A673 (cell line): ENCODE results near the gene CPLX1. TPM values are rescaled to one million over a fixed set of nuclear protein-coding genes. Genes with fewer than 3 reads are reported as not detected.

Source experiments
- BruUV-seq: library from RNA; stranded (reverse); fragments of 400-500 nt; replicated peaks from 2 replicates; lab custom pipeline; 2021; lab: Mats Ljungman, UMichigan
- CTCF ChIA-PET: fragments of 300-600 bp; sonication (Branson Sonifier 250); formaldehyde crosslinking; loops from one replicate; lab custom pipeline; 2022; ENCODE audit warnings: antibody characterized with exemption; lab: Charles Lee
- POLR2A ChIA-PET: fragments of 300-600 bp; sonication (Branson Sonifier 250); formaldehyde crosslinking; loops from one replicate; lab custom pipeline; 2022; ENCODE audit warnings: antibody characterized with exemption; ENCODE audit not compliant: low non-redundant PET; lab: Charles Lee
- DNase-seq: peaks from one replicate; pipeline ENCODE4 v3.0.0-alpha.2; 2015; ENCODE audit warnings: low spot score
- H3K27ac ChIP-seq: fragments of 200-600 bp; sonication (generic); 2 replicates; pipeline ENCODE4 v1.5.1; 2016; ENCODE audit warnings: mixed run types, low read depth, mild to moderate bottlenecking, mixed read lengths, antibody characterized with exemption, low read length; ENCODE audit not compliant: poor library complexity, severe bottlenecking
- H3K27me3 ChIP-seq: fragments of 200-600 bp; sonication (generic); replicated peaks from 2 replicates; pipeline ENCODE4 v1.6.1; 2017; ENCODE audit warnings: mixed run types, low read depth, mild to moderate bottlenecking, mixed read lengths, antibody characterized with exemption, low read length; ENCODE audit not compliant: insufficient read depth, poor library complexity
- H3K36me3 ChIP-seq: fragments of 200-600 bp; sonication (generic); 2 replicates; pipeline ENCODE4 v1.6.1; 2016; ENCODE audit warnings: mixed run types, mild to moderate bottlenecking, mixed read lengths, antibody characterized with exemption, low read length; ENCODE audit not compliant: insufficient read depth, poor library complexity, severe bottlenecking
- H3K4me1 ChIP-seq: fragments of 200-600 bp; sonication (generic); 2 replicates; pipeline ENCODE4 v1.6.1; 2017; ENCODE audit warnings: mixed run types, mild to moderate bottlenecking, mixed read lengths, antibody characterized with exemption, low read length; ENCODE audit not compliant: insufficient read depth, poor library complexity, severe bottlenecking
- H3K4me3 ChIP-seq: fragments of 200-600 bp; sonication (generic); 2 replicates; pipeline ENCODE4 v1.5.1; 2016; ENCODE audit warnings: low read depth, mixed run types, mild to moderate bottlenecking, mixed read lengths, low read length; ENCODE audit not compliant: poor library complexity, severe bottlenecking
- H3K9me3 ChIP-seq: fragments of 200-600 bp; sonication (generic); 2 replicates; pipeline ENCODE4 v1.6.1; 2016; ENCODE audit warnings: mixed run types, low read depth, mild to moderate bottlenecking, mixed read lengths, antibody characterized with exemption, low read length; ENCODE audit not compliant: poor library complexity, severe bottlenecking
- CTCF ChIP-seq: fragments of 300-800, 200-600 bp; sonication (generic); conservative IDR thresholded peaks from 2 replicates; pipeline ENCODE4 v1.5.1; 2017; ENCODE audit warnings: low read depth, mild to moderate bottlenecking, antibody characterized with exemption, low read length, moderate library complexity, mixed read lengths
- EZH2 ChIP-seq: fragments of 200-600 bp; sonication (generic); IDR thresholded peaks from 2 replicates; pipeline ENCODE4 v1.6.1; 2017; ENCODE audit warnings: borderline replicate concordance, low read depth, mild to moderate bottlenecking, mixed read lengths, antibody characterized with exemption, low read length; ENCODE audit not compliant: poor library complexity, severe bottlenecking
- intact Hi-C: fragments of 100-400 bp; cut with micrococcal nuclease; formaldehyde crosslinking; loops from one replicate; pipeline ENCODE4 v1.10.0; 2022; ENCODE audit not compliant: unreplicated experiment
- total RNA-seq: library from RNA; stranded (reverse); gene quantifications from 2 replicates; pipeline ENCODE4 v1.2.3, GENCODE V29; 2021

The CPLX1 gene
- total RNA-seq, 1 experiment from 2014 or later, result 4.6 TPM

- Histone ChIP-seq H3K27ac (no peak overlapping the region), H3K4me3 (no peak overlapping the region), H3K36me3 (peaks cover 68% of the 10 kb centered on the region), H3K4me1 (peaks cover 5% of the 10 kb centered on the region), H3K27me3 (no peaks in the 10 kb centered on the region), H3K9me3 (no peaks in the 10 kb centered on the region)
- intact Hi-C loops, result no loop called here
- ChIA-PET POLR2A (no interaction called here), CTCF (no interaction called here)
- no peak for DNase-seq
- no peak for TF ChIP-seq CTCF
- no peak for TF ChIP-seq EZH2
- no TSS peak for BruUV-seq
Observed at GRCh38 chr4:768995-769394, 56.9 kb downstream of the CPLX1 start.

GRCh38 chr4:768076-768475, 57.9 kb downstream of the CPLX1 start:
- peaks cover 5% of the 10 kb centered on the region for H3K4me1 ChIP-seq
- TF ChIP-seq EZH2 (no peak), CTCF (no peak)
- no peaks in the 10 kb centered on the region for H3K9me3 ChIP-seq
- BruUV-seq, result no TSS peak
- H3K27me3 ChIP-seq, result no peaks in the 10 kb centered on the region
- DNase-seq, result no peak
- ChIA-PET POLR2A (no interaction called here), CTCF (no interaction called here)
- H3K27ac ChIP-seq, result peak overlapping the region; percentile 50
- H3K36me3 ChIP-seq, result peaks cover 75% of the 10 kb centered on the region
- intact Hi-C loops, result no loop called here
- H3K4me3 ChIP-seq, result no peak overlapping the region

- ChIA-PET POLR2A (no interaction called here), CTCF (no interaction called here)
- no peak for DNase-seq
- Histone ChIP-seq H3K27me3 (no peaks in the 10 kb centered on the region), H3K27ac (peak overlapping the region; percentile 69), H3K4me1 (peaks cover 5% of the 10 kb centered on the region), H3K4me3 (no peak overlapping the region), H3K9me3 (no peaks in the 10 kb centered on the region), H3K36me3 (peaks cover 79% of the 10 kb centered on the region)
- BruUV-seq, result no TSS peak
- intact Hi-C loops, result no loop called here
- TF ChIP-seq CTCF, result no peak
Observed at GRCh38 chr4:766559-767283, 59.2 kb downstream of the CPLX1 start.
